ENCODE measurements around the gene BLOC1S5. TPM values are rescaled to one million over a fixed set of nuclear protein-coding genes. Genes with fewer than 3 reads are reported as not detected.

The BLOC1S5 gene
- total RNA-seq = 18.9 and 19.5 TPM in 2 replicates

GRCh38 chr6:8063761-8064637 is at the start of gene BLOC1S5:
BLOC1S5 (minus strand) TSS chr6:8064389; CDS start chr6:8064376, 13 bp downstream.

GRCh38 chr6:8102122-8102958 is 38.2 kb upstream of the BLOC1S5 start, which contains the start of gene EEF1E1:
EEF1E1 (minus strand) TSS chr6:8102548; CDS start chr6:8102521, 27 bp downstream.

Other genes with a start within 250 kb of the BLOC1S5 start
- 414 and 795 TPM in 2 replicates for gene TXNDC5, start 153.6 kb downstream of the BLOC1S5 start, total RNA-seq
- gene EEF1E1, start 38.2 kb upstream of the BLOC1S5 start, total RNA-seq = 55.2 and 73.2 TPM in 2 replicates

Data from uterine smooth muscle cell (primary cell).